Measurements from ENCODE around the gene DISP2. TPM values are rescaled to one million over a fixed set of nuclear protein-coding genes. Genes with fewer than 3 reads are reported as not detected.
A peak's percentile ranks its signal among the peaks of the same experiment; 100 is the strongest.

DISP2 gene
- total and polyA plus RNA-seq, 2 experiments from 2014 or later = 1.3 to 2.2 TPM

GRCh38 chr15:40309344-40309862 lies 48.6 kb upstream of the DISP2 start (continued):
- TF ChIP-seq ZNF462 (CRISPR knock-in tag; IDR thresholded peaks at IDR 0.05) = no peak
- TF ChIP-seq POLR2AphosphoS5 (IDR thresholded peaks at IDR 0.05; ENCODE audit: low read depth) = no peak
- no peak for TF ChIP-seq JUNB (IDR thresholded peaks at IDR 0.05; ENCODE audit: unreplicated experiment)
- no peak for TF ChIP-seq CREB1 (CRISPR knock-in tag; IDR thresholded peaks at IDR 0.05; ENCODE audit: low read depth)
- TF ChIP-seq ETS1 (IDR thresholded peaks at IDR 0.05) = no peak

- Mint-ChIP-seq H3K4me1 (peaks cover 31% of the 10 kb centered on the region), H3K27ac (no peak overlapping the region), H3K27me3 (ENCODE audit: insufficient read depth, low read depth, poor library complexity) (peaks cover 10% of the 10 kb centered on the region), H3K4me3 (no peak overlapping the region; the same call in 2 of the 3 replicates), H3K36me3 (ENCODE audit: low read depth) (no peaks in the 10 kb centered on the region), H3K9me3 (no peaks in the 10 kb centered on the region; the same call in 2 of the 3 replicates)
- Histone ChIP-seq H3K9me2 (ENCODE audit: insufficient read depth) (0 out of 2 replicates have a peak, but pooled peaks cover 7% of the 10 kb centered on the region), H3K4me1 (ENCODE audit: insufficient read depth) (peaks cover 29% of the 10 kb centered on the region), H4K20me1 (replicated peaks; ENCODE audit: insufficient read depth) (no peaks in the 10 kb centered on the region), H3K4me3 (no peak overlapping the region), H3K27ac (ENCODE audit: low read depth) (no peak overlapping the region), H3K27me3 (ENCODE audit: insufficient read depth) (peaks cover 3% of the 10 kb centered on the region; the same call in 1 of the 2 replicates), H3K4me2 (no peak overlapping the region), H2AFZ (no peak overlapping the region), H3F3A (replicated peaks; ENCODE audit: low read depth) (0 out of 2 replicates have a peak, but pooled peaks cover 5% of the 10 kb centered on the region), H3K79me2 (replicated peaks; ENCODE audit: insufficient read depth) (no peaks in the 10 kb centered on the region), H3K36me3 (ENCODE audit: insufficient read depth) (no peaks in the 10 kb centered on the region)
- DNase-seq (ENCODE audit: low spot score) (peak; percentile 87), ATAC-seq (peak; percentile 74)
- no peak for TF ChIP-seq EZH2phosphoT487 (IDR thresholded peaks at IDR 0.05; ENCODE audit: unreplicated experiment)
- TF ChIP-seq ZNF462 (CRISPR knock-in tag; IDR thresholded peaks at IDR 0.05) = no peak
Measured at GRCh38 chr15:40310001-40310959, 47.7 kb upstream of the DISP2 start.

All from GM23338 (cell line).